Panc1 (cell line): ENCODE measurements around the gene CACNA1C. TPM values are rescaled to one million over a fixed set of nuclear protein-coding genes. Genes with fewer than 3 reads are reported as not detected.
"Not testable (repeated sequence)": the region's sequence is repeated elsewhere in the genome, so short reads cannot be mapped to it uniquely, and the experiment has no call there.

ENCODE experiments used
- ATAC-seq: fragments of 200-7000 bp; cut with Tn5 transposase; 2 replicates; pipeline ENCODE4 v1.9.1; 2020; ENCODE audit warnings: mild to moderate bottlenecking, moderate library complexity
- BruUV-seq: library from RNA; stranded (reverse); fragments of 400-500 nt; replicated peaks from 2 replicates; lab custom pipeline; 2021; lab: Mats Ljungman, UMichigan
- CTCF ChIA-PET: fragments of 300-600 bp; sonication (Branson Sonifier 250); formaldehyde crosslinking; loops from one replicate; lab custom pipeline; 2022; ENCODE audit warnings: antibody characterized with exemption; lab: Charles Lee
- POLR2A ChIA-PET: fragments of 300-600 bp; sonication (Branson Sonifier 250); formaldehyde crosslinking; loops from one replicate; lab custom pipeline; 2022; ENCODE audit warnings: antibody characterized with exemption; lab: Charles Lee
- DNase-seq: peaks from one replicate; pipeline ENCODE4 v3.0.0-alpha.2; 2010; ENCODE audit warnings: low read depth, low spot score
- H3K27ac ChIP-seq: 2 replicates; pipeline ENCODE4 v1.5.1; 2011; ENCODE audit warnings: mild to moderate bottlenecking, low read length, inconsistent platforms
- H3K27me3 ChIP-seq: fragments of 200-500 bp; sonication (Bioruptor generic); 2 replicates; pipeline ENCODE4 v1.6.0; 2014; ENCODE audit warnings: low read length, inconsistent platforms; ENCODE audit not compliant: control insufficient read depth, insufficient read depth
- H3K36me3 ChIP-seq: fragments of 200-500 bp; sonication (Bioruptor generic); 2 replicates; pipeline ENCODE4 v1.5.1; 2014; ENCODE audit warnings: inconsistent platforms, mild to moderate bottlenecking, low read length, moderate library complexity; ENCODE audit not compliant: control insufficient read depth, insufficient read depth
- H3K4me1 ChIP-seq: 2 replicates; pipeline ENCODE4 v1.5.1; 2011; ENCODE audit warnings: inconsistent platforms, mild to moderate bottlenecking, low read length, moderate library complexity; ENCODE audit not compliant: control insufficient read depth, insufficient read depth
- H3K4me3 ChIP-seq, 2 experiments: 2 replicates each; pipeline ENCODE4 v1.5.1; 2011 to 2012; ENCODE audit warnings: low read depth in 2 of 2, low read length in 2 of 2, mild to moderate bottlenecking in 2 of 2, inconsistent platforms in 1 of 2, moderate library complexity in 1 of 2
- H3K9me3 ChIP-seq: fragments of 200-500 bp; sonication (Bioruptor generic); 2 replicates; pipeline ENCODE4 v1.5.1; 2014; ENCODE audit warnings: low read depth, mild to moderate bottlenecking, inconsistent platforms, low read length, moderate library complexity; ENCODE audit not compliant: control insufficient read depth, insufficient read depth
- POLR2AphosphoS5 ChIP-seq: IDR thresholded peaks from 2 replicates; pipeline ENCODE4 v1.6.1; 2012; ENCODE audit warnings: mild to moderate bottlenecking, low read depth, low read length, moderate library complexity
- REST ChIP-seq, 2 experiments: IDR thresholded peaks; 2 replicates each; pipeline ENCODE4 v1.6.1; 2011 to 2012; ENCODE audit warnings: low read depth in 2 of 2, control low read depth in 1 of 2, low read length in 1 of 2, mild to moderate bottlenecking in 1 of 2, moderate library complexity in 1 of 2; ENCODE audit not compliant: insufficient read depth in 1 of 2
- SIN3A ChIP-seq: IDR thresholded peaks from 2 replicates; pipeline ENCODE4 v1.6.1; 2012; ENCODE audit warnings: low read depth, mild to moderate bottlenecking, low read length, moderate library complexity, borderline replicate concordance; ENCODE audit not compliant: insufficient read depth
- TCF7L2 ChIP-seq: IDR thresholded peaks from 2 replicates; pipeline ENCODE4 v1.6.1; 2011; ENCODE audit warnings: mild to moderate bottlenecking, low read depth, low read length, inconsistent platforms
- in situ Hi-C: cut with HindIII; loops from 2 replicates; pipeline ENCODE4 v1.10.0; 2016; ENCODE audit warnings: low sequenced_read_pairs, low pct_unique_long_range_greater_than_20kb
- intact Hi-C: fragments of 100-400 bp; cut with micrococcal nuclease; formaldehyde crosslinking; loops from one replicate; pipeline ENCODE4 v1.10.0; 2022; ENCODE audit not compliant: unreplicated experiment
- total RNA-seq: library from RNA; stranded (reverse); gene quantifications from one replicate; pipeline ENCODE4 v1.2.1, GENCODE V29; 2021; ENCODE audit not compliant: unreplicated experiment
- TF ChIP-seq, protein P1 (sequence below): fragments of 450-650 bp; IDR thresholded peaks from 2 replicates; pipeline ENCODE4 v1.5.1; 2017; ENCODE audit warnings: mild to moderate bottlenecking

The CACNA1C gene
- total RNA-seq, 1 experiment from 2014 or later = 0.03 TPM

GRCh38 chr12:2126676-2127406 lies 74.1 kb downstream of the CACNA1C start:
- H3K27ac ChIP-seq = no peak overlapping the region
- no peaks in the 10 kb centered on the region for H3K9me3 ChIP-seq
- CTCF ChIA-PET = no interaction called here
- ATAC-seq = no peak
- no peak for DNase-seq
- no TSS peak for BruUV-seq
- H3K36me3 ChIP-seq = no peaks in the 10 kb centered on the region
- in situ Hi-C loops (no loop called here), intact Hi-C loops (no loop called here)
- TF ChIP-seq REST (IDR thresholded peaks at IDR 0.05; ENCODE audit: insufficient read depth in 1 of 2, low read depth in 2 of 2, low read length in 1 of 2) (no peak), POLR2AphosphoS5 (no peak), TCF7L2 (no peak)
- TF ChIP-seq, protein P1, sequence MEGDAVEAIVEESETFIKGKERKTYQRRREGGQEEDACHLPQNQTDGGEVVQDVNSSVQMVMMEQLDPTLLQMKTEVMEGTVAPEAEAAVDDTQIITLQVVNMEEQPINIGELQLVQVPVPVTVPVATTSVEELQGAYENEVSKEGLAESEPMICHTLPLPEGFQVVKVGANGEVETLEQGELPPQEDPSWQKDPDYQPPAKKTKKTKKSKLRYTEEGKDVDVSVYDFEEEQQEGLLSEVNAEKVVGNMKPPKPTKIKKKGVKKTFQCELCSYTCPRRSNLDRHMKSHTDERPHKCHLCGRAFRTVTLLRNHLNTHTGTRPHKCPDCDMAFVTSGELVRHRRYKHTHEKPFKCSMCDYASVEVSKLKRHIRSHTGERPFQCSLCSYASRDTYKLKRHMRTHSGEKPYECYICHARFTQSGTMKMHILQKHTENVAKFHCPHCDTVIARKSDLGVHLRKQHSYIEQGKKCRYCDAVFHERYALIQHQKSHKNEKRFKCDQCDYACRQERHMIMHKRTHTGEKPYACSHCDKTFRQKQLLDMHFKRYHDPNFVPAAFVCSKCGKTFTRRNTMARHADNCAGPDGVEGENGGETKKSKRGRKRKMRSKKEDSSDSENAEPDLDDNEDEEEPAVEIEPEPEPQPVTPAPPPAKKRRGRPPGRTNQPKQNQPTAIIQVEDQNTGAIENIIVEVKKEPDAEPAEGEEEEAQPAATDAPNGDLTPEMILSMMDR = no peak
- no peaks in the 10 kb centered on the region for H3K4me1 ChIP-seq
- no peak overlapping the region for H3K4me3 ChIP-seq
- POLR2A ChIA-PET = no interaction called here
- no peaks in the 10 kb centered on the region for H3K27me3 ChIP-seq

- Histone ChIP-seq H3K36me3 (no peaks in the 10 kb centered on the region), H3K4me1 (no peaks in the 10 kb centered on the region), H3K27ac (no peak overlapping the region), H3K9me3 (no peaks in the 10 kb centered on the region), H3K4me3 (no peak overlapping the region), H3K27me3 (no peaks in the 10 kb centered on the region)
- TF ChIP-seq TCF7L2 (no peak), POLR2AphosphoS5 (no peak), REST (IDR thresholded peaks at IDR 0.05; ENCODE audit: insufficient read depth in 1 of 2, low read depth in 2 of 2, low read length in 1 of 2) (no peak), SIN3A (no peak)
- TF ChIP-seq, protein P1 = no peak
- in situ Hi-C loops (no loop called here), intact Hi-C loops (no loop called here)
- ChIA-PET POLR2A (no interaction called here), CTCF (no interaction called here)
- no TSS peak for BruUV-seq
- ATAC-seq = 0 out of 2 replicates have a peak, but pooled peaks have one; percentile 66
- DNase-seq = no peak
Measured at GRCh38 chr12:2129076-2129475, 76.3 kb downstream of the CACNA1C start.

DNA sequence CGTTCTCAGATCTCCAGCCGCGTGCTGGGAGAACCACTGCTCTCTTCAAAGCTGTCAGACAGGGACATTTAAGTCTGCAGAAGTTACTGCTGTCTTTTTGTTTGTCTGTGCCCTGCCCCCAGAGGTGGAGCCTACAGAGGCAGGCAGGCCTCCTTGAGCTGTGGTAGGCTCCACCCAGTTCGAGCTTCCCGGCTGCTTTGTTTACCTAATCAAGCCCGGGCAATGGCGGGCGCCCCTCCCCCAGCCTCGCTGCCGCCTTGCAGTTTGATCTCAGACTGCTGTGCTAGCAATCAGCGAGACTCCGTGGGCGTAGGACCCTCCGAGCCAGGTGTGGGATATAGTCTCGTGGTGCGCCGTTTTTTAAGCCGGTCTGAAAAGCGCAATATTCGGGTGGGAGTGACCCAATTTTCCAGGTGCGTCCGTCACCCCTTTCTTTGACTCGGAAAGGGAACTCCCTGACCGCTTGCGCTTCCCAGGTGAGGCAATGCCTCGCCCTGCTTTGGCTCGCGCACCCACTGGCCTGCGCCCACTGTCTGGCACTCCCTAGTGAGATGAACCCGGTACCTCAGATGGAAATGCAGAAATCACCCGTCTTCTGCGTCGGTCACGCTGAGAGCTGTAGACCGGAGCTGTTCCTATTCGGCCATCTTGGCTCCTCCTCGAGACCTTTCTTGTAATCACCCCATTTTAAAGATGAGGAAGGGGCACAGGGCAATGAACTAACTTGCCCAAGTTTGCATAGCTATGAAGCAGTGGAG lies 83.1 kb downstream of the CACNA1C start:
- intact Hi-C loops, H3K27me3 ChIP-seq, POLR2A ChIA-PET, DNase-seq, H3K4me1 ChIP-seq, ATAC-seq, H3K27ac ChIP-seq, CTCF ChIA-PET, H3K9me3 ChIP-seq, H3K36me3 ChIP-seq, in situ Hi-C loops, H3K4me3 ChIP-seq, BruUV-seq: not testable (repeated sequence)
